Stomach (tissue), 9 donors: ENCODE results near the gene HS6ST1. TPM values are rescaled to one million over a fixed set of nuclear protein-coding genes. Genes with fewer than 3 reads are reported as not detected.

Source experiments
- DNase-seq, 2 donors: peaks; one replicate each; pipeline versions ENCODE4 v3.0.0 to v3.0.0-alpha.2; 2013 to 2019
- H3K27ac ChIP-seq, 5 donors: fragments of 200-600 bp in 4 of 5; sonication (generic) in 4 of 5; one replicate each; pipeline ENCODE4 v1.5.1; 2013 to 2019; ENCODE audit warnings: mild to moderate bottlenecking in 1 of 5, moderate library complexity in 1 of 5
- H3K27me3 ChIP-seq, 3 donors: fragments of 200-600 bp; sonication (generic); one replicate each; pipeline ENCODE4 v1.5.1; 2017 to 2019; ENCODE audit warnings: mixed run types in 1 of 3
- H3K36me3 ChIP-seq, 4 donors: fragments of 200-600 bp; sonication (generic); 1 replicate in 3 of 4; 2 replicates in 1 of 4; pipeline ENCODE4 v1.5.1; 2016 to 2019
- H3K4me1 ChIP-seq, 4 donors: fragments of 200-600 bp; sonication (generic); one replicate each; pipeline ENCODE4 v1.5.1; 2016 to 2019
- H3K4me3 ChIP-seq, 4 donors: fragments of 200-600 bp; sonication (generic) in 3 of 4; one replicate each; pipeline ENCODE4 v1.5.1; 2016 to 2019; ENCODE audit warnings: mild to moderate bottlenecking in 1 of 4
- H3K9me3 ChIP-seq, 4 donors: fragments of 200-600 bp; sonication (generic); one replicate each; pipeline ENCODE4 v1.5.1; 2016 to 2019
- CTCF ChIP-seq, 7 experiments: fragments of 450-650 bp in 4 of 7; fragments of 200-600 bp in 3 of 7; sonication (generic) in 3 of 7; IDR thresholded peaks; one replicate each; pipeline ENCODE4 v1.5.1; 2016 to 2019; ENCODE audit warnings: antibody characterized with exemption in 7 of 7, control low read depth in 2 of 7, mild to moderate bottlenecking in 1 of 7
- EP300 ChIP-seq: sonication (generic); formaldehyde crosslinking; IDR thresholded peaks from one replicate; pipeline ENCODE4 v1.6.1; 2017; ENCODE audit warnings: antibody characterized with exemption
- POLR2A ChIP-seq, 4 donors: fragments of 450-650 bp; IDR thresholded peaks; one replicate each; pipeline ENCODE4 v1.6.1; 2016; ENCODE audit warnings: antibody characterized with exemption in 4 of 4, control low read depth in 2 of 4, mild to moderate bottlenecking in 1 of 4, moderate library complexity in 1 of 4
- POLR2AphosphoS5 ChIP-seq, 3 donors: sonication (generic); formaldehyde crosslinking; IDR thresholded peaks; one replicate each; pipeline ENCODE4 v1.6.1; 2016; ENCODE audit warnings: antibody characterized with exemption in 3 of 3
- WGBS, 5 donors: extraction: QIAGEN DNeasy Blood & Tissue Kit in 3 of 5; methylation state at CpG; one replicate each; pipeline versions ENCODE4 v1.1.5 to v1.1.7; 2013 to 2018; 5-methylcytosine and 5-hydroxymethylcytosine counted together
- intact Hi-C: fragments of 100-400 bp; cut with DNase I; formaldehyde crosslinking; loops from one replicate; pipeline ENCODE4 v1.15.1; 2023; ENCODE audit warnings: low total_unique reads
- polyA plus RNA-seq, 3 donors: library from polyadenylated mRNA; stranded (reverse); fragments of 200-250 nt; gene quantifications; one replicate each; pipeline ENCODE4 v1.2.3, GENCODE V29; 2013
- total RNA-seq, 5 donors: library from RNA; depleted of rRNA; stranded (reverse); fragments of >200 nt; gene quantifications; one replicate each; pipeline versions ENCODE4 v1.1.0 to v1.2.3, GENCODE V29; 2014 to 2016
- donor health status: healthy with polysubstance abuse.
- donor health status: Bipolar disorder and iron deficiency.
- donor health status: healthy.

HS6ST1 gene
- total and polyA plus RNA-seq, 8 donors, result 2.9 to 178 (median 12.8) TPM

GRCh38 chr2:128346291-128347170 lies 27.9 kb upstream of the HS6ST1 start:
- Histone ChIP-seq H3K36me3 (no peaks in the 10 kb centered on the region), H3K4me1 (peaks cover 12 to 26% (median 18%) of the 10 kb centered on the region in 4 donors), H3K4me3 (no peak overlapping the region), H3K9me3 (peaks cover 0 to 5% (median under 1%) of the 10 kb centered on the region in 4 donors), H3K27ac (no peak overlapping the region), H3K27me3 (no peaks in the 10 kb centered on the region)
- no peak for DNase-seq
- TF ChIP-seq POLR2AphosphoS5 (IDR thresholded peaks at IDR 0.05), result no peak
- TF ChIP-seq EP300, result no peak
- TF ChIP-seq CTCF (IDR thresholded peaks at IDR 0.05), result no peak
- TF ChIP-seq POLR2A (IDR thresholded peaks at IDR 0.05), result no peak
- WGBS, 5 donors, result 87 to 94% (median 92%) methylated on average over 45 to 53 of the region's 53 CpGs
- intact Hi-C loops, result no loop called here

GRCh38 chr2:128345436-128346165 lies 26.9 kb upstream of the HS6ST1 start:
- Histone ChIP-seq H3K4me1 (peaks cover 12 to 26% (median 18%) of the 10 kb centered on the region in 4 donors), H3K27ac (no peak overlapping the region), H3K9me3 (peaks cover 0 to 5% (median 0%) of the 10 kb centered on the region in 4 donors), H3K36me3 (no peaks in the 10 kb centered on the region), H3K4me3 (no peak overlapping the region), H3K27me3 (no peaks in the 10 kb centered on the region)
- no peak for DNase-seq
- 89 to 96% (median 93%) methylated on average over 37 to 43 of the region's 43 CpGs for WGBS, 5 donors
- intact Hi-C loops, result no loop called here
- TF ChIP-seq POLR2AphosphoS5 (IDR thresholded peaks at IDR 0.05), result no peak
- no peak for TF ChIP-seq CTCF (IDR thresholded peaks at IDR 0.05)
- TF ChIP-seq POLR2A (IDR thresholded peaks at IDR 0.05), result no peak
- no peak for TF ChIP-seq EP300

GRCh38 chr2:128344101-128344500 lies 25.4 kb upstream of the HS6ST1 start:
- Histone ChIP-seq H3K27ac (no peak overlapping the region), H3K4me3 (no peak overlapping the region), H3K36me3 (no peaks in the 10 kb centered on the region), H3K27me3 (no peaks in the 10 kb centered on the region), H3K4me1 (peaks cover 12 to 23% (median 18%) of the 10 kb centered on the region in 4 donors), H3K9me3 (peaks cover 0 to 5% (median 0%) of the 10 kb centered on the region in 4 donors)
- intact Hi-C loops, result no loop called here
- TF ChIP-seq CTCF (IDR thresholded peaks at IDR 0.05) (no peak), POLR2A (IDR thresholded peaks at IDR 0.05) (no peak), POLR2AphosphoS5 (IDR thresholded peaks at IDR 0.05) (no peak), EP300 (no peak)
- no peak for DNase-seq
- WGBS, 5 donors, result 88 to 100% (median 93%) methylated on average over 3 of the region's 3 CpGs

- Histone ChIP-seq H3K4me3 (no peak overlapping the region), H3K27ac (no peak overlapping the region), H3K36me3 (no peaks in the 10 kb centered on the region), H3K27me3 (no peaks in the 10 kb centered on the region), H3K4me1 (peaks cover 12 to 18% (median 14%) of the 10 kb centered on the region in 4 donors), H3K9me3 (peaks cover 0 to 5% (median 0%) of the 10 kb centered on the region in 4 donors)
- intact Hi-C loops, result no loop called here
- TF ChIP-seq CTCF (IDR thresholded peaks at IDR 0.05) (no peak), POLR2A (IDR thresholded peaks at IDR 0.05) (no peak), POLR2AphosphoS5 (IDR thresholded peaks at IDR 0.05) (no peak), EP300 (no peak)
- 68 to 83% (median 80%) methylated on average over 1 of the region's 1 CpG for WGBS, 5 donors
- no peak for DNase-seq
Observed at GRCh38 chr2:128343459-128343858, 24.8 kb upstream of the HS6ST1 start.
